Measurements from ENCODE around the gene PLIN5.
A peak's percentile ranks its signal among the peaks of the same experiment; 100 is the strongest.

The PLIN5 gene

DNA sequence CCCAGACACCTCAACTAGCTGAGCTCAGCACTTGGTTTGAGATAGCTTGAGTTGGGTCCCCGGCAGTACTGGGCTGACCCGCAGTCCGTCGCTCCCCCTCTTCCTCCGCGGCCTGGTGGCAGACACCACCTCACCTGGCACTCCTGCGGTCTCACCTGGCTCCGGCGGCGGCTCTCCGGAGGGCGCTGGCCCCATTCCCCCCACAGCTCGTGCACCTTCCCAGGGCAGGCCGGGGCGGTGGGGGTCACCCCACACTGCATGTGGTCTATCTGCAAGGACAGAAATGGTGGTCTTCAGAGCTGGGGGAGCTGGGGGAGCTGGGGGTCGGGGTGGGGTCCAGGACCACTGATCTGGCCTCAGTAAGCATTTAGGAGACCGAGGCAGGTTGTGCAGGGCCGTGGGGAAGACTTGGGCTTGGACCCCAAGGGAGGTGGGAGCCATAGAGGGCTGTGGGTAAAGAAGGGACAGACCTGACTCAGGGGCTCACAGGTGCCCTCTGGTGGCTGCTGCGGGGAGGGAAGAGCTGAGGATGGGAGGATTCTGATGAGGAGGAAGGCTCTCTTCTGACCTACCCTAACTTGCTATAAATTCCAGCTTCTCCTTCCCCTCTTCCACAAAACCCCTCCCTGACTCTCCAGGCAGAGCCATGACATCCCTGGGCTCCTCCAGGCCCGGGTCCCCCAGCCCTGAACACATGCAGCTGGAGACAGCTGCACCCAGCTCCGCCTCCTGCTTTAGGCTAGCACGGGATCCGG lies 10.0 kb downstream of the PLIN5 start:
- H3K27me3 Mint-ChIP-seq = no peaks in the 10 kb centered on the region
- H3K27ac Mint-ChIP-seq = no peak overlapping the region
- no peaks in the 10 kb centered on the region for H3K9me3 Mint-ChIP-seq
- no peaks in the 10 kb centered on the region for H3K36me3 Mint-ChIP-seq (ENCODE audit: low read depth)
- peak; percentile 81 for DNase-seq
- no peaks in the 10 kb centered on the region for H3K4me1 Mint-ChIP-seq
- ATAC-seq = peak; percentile 62
- no peak overlapping the region for H3K4me3 Mint-ChIP-seq

DNA sequence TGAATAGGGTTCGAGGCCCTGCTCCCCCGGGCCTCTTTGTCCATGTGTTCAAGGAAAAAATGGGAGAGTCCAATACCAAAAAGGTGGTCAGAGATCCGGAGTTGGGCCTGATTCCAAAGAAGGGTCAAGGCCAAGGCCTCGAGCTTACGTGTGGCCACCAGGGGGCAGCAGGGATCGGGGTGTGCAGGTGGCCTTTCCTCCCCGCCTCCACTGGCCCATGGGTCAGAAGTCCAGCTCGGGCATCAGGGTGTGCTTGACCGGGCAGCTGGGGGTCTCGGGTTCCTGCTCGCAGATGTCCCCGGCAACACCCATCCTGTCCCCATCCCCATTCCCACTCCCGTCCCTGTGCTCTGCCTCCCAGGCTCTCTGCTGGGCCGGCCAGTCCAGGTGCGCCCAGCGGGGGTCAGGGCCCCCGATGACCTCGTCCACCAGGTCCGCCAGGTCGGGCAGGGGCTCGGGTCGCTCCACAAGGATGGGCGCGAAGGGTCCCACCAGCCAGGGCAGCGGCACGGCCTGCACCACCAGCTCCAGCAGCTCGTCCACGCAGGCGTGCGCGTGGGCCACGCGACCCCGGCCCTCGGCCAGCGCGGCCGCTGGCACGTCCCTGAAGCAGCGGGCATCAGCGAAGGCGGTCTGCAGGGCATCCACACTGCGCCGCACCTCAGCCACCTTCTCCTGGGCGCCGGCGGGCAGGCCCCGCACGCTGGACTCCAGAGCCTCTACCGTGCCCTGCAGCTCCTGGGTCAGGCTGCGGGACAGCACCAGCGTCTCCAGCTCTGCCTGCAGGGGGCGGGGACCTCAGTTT lies 11.5 kb downstream of the PLIN5 start:
- DNase-seq = peak; percentile 53

DNA sequence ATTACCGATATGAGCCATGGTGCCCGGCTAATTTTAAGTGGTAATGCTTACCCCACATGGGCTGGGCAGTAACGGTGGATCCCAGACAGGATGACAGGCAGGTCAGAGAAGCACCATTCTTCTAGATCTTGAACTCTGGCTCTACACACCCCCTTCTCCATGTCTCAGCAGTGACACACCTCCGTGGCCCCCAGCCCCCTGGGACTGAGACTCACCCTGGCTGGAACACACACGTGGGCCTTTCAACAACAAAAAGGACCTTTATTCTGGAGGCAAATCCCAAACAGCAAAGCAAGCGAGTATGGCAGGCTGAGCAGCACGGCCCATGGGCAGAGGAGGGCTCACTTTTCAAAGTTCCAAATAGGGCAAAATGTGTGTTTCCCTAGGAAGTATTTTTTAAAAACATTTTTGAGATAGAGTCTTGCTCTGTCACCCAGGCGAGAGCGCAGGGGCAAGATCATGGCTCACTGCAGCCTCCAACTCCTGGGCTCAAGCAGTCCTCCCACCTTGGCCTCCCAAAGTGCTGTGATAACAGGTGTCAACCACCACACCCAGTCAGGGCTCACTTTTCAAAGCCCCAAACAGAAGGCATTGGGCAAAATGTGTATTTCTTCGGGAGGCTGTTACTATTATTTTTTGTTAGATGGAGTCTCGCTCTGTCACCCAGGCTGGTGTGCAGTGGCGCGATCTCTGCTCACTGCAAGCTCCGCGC lies 12.6 kb downstream of the PLIN5 start:
- no peak overlapping the region for H3K4me3 Mint-ChIP-seq
- no peaks in the 10 kb centered on the region for H3K9me3 Mint-ChIP-seq
- DNase-seq (no peak), ATAC-seq (no peak)
- peaks cover 4% of the 10 kb centered on the region for H3K27me3 Mint-ChIP-seq
- no peak overlapping the region for H3K27ac Mint-ChIP-seq
- H3K36me3 Mint-ChIP-seq (ENCODE audit: low read depth) = no peaks in the 10 kb centered on the region
- no peaks in the 10 kb centered on the region for H3K4me1 Mint-ChIP-seq

More for the DNA sequence above, 11.5 kb downstream of the PLIN5 start:
- peaks cover 4% of the 10 kb centered on the region for H3K27me3 Mint-ChIP-seq
- H3K36me3 Mint-ChIP-seq (ENCODE audit: low read depth) = no peaks in the 10 kb centered on the region
- ATAC-seq = no peak
- no peak overlapping the region for H3K27ac Mint-ChIP-seq
- no peak overlapping the region for H3K4me3 Mint-ChIP-seq
- no peaks in the 10 kb centered on the region for H3K9me3 Mint-ChIP-seq
- H3K4me1 Mint-ChIP-seq = no peaks in the 10 kb centered on the region

DNA sequence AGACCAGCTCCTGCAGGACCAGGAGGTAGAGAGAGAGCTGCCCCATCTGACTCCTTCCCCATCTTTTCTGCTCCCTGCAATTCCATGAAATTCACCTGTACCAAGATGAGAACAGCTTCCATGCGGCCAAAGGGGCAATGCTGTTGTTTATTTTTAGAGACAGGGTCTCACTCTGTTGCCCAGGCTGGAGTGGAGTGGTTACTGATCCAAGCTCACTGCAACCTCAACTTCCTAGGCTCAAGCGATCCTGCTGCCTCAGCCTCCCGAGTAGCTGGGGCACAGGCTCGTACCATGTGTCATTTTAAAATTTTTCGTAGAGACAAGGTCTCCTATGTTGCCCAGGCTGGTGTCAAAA lies 13.2 kb downstream of the PLIN5 start:
- Mint-ChIP-seq H3K4me3 (no peak overlapping the region), H3K9me3 (no peaks in the 10 kb centered on the region), H3K36me3 (ENCODE audit: low read depth) (no peaks in the 10 kb centered on the region), H3K4me1 (no peaks in the 10 kb centered on the region), H3K27me3 (peaks cover 4% of the 10 kb centered on the region), H3K27ac (no peak overlapping the region)
- DNase-seq (no peak), ATAC-seq (no peak)

DNA sequence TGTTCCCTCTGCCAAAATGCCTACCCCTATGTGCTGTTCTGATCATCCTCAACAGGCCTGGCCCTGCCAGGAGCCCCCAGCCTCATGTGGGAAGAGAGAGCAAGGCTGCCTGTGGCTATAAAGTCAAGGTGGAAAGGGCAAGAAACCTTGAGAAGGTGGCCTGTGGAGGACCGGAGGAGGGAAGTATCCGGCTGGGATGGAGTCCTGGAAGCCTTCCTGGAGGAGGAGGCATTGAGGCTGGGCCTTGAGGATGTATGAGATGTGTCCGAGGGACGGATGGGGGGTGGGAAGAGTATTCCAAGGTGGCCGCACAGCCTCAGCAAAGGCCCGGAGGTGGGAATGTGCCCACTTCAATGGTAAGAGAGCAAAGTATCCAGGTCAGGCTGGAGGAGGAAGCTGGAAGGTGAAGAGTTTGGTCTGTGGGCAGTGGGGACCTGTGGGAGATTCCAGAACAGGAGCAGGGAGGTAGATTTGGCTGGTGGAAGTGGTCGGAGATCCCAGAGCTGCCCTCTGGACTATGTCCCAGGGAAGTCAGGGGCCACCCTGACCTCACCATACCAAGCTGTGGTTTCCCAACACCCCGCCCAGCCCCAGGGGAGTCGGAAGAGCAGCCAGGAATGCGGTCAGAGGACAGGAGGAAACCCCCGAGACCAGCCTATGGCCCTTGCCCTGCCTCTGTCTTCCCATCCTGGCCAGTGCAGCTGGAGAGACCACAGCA lies 13.7 kb downstream of the PLIN5 start:
- no peak for ATAC-seq
- no peaks in the 10 kb centered on the region for H3K36me3 Mint-ChIP-seq (ENCODE audit: low read depth)
- no peak overlapping the region for H3K27ac Mint-ChIP-seq
- DNase-seq = no peak
- H3K4me1 Mint-ChIP-seq = no peaks in the 10 kb centered on the region
- H3K4me3 Mint-ChIP-seq = no peak overlapping the region
- peaks cover 4% of the 10 kb centered on the region for H3K27me3 Mint-ChIP-seq
- H3K9me3 Mint-ChIP-seq = no peaks in the 10 kb centered on the region

DNA sequence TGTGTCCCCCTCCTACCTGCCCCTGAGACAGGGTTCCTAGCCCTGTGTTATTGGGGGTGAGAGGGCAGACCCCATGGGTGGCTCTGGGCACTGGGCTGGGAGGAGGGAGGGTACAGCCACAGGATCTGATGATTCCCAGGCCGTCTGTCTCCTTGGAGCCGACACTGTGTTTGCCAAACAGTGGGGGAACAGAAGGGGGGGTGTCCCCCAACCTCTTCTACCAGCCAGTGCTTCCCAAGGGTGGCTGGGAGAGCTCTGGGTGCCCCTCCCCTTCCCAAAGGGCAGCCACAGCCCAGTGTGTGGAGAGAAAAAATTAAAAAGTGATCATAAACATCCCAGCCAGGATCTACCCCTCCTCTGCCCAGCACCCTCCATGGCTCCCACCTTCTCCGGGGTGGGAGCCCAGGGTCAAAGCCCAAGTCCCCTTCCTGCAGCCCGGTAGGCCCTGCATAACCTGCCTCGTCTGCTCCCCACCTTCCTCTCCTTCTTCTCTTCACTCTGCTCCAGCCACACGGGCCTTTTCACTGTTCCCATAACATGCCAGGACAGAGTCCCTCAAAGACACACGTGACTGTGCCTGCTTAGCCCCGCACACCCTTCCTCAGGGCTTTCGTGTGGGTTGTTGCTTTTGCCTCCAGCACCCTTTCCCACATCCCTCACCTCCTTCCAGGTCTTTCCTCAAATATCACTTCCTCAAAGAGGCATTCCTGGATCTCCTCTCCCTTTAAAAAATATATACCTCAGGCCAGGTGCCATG lies 15.3 kb downstream of the PLIN5 start:
- Mint-ChIP-seq H3K4me1 (no peaks in the 10 kb centered on the region), H3K27me3 (peaks cover 4% of the 10 kb centered on the region), H3K4me3 (no peak overlapping the region), H3K9me3 (no peaks in the 10 kb centered on the region), H3K27ac (no peak overlapping the region), H3K36me3 (ENCODE audit: low read depth) (no peaks in the 10 kb centered on the region)
- no peak for DNase-seq
- no peak for ATAC-seq

DNA sequence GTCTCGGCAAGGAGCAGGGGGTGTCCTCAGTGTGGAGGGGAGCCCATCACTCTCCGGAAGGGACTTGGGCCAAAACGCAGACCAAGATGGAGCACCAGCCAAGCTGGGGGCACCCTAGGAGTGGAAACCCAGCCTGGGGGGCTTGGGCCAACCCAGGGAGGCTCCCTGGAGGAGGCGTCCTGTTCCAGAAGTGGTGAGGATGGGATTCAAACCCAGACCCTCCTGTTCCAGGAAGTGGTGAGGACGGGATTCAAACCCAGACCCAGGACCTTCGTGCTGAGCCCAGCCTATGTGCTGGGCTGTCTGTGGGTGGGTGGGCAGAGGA lies 15.9 kb downstream of the PLIN5 start:
- H3K9me3 Mint-ChIP-seq = no peaks in the 10 kb centered on the region
- H3K36me3 Mint-ChIP-seq (ENCODE audit: low read depth) = no peaks in the 10 kb centered on the region
- H3K27me3 Mint-ChIP-seq = peaks cover 4% of the 10 kb centered on the region
- no peaks in the 10 kb centered on the region for H3K4me1 Mint-ChIP-seq
- no peak for DNase-seq
- no peak overlapping the region for H3K4me3 Mint-ChIP-seq
- H3K27ac Mint-ChIP-seq = no peak overlapping the region
- ATAC-seq = no peak

DNA sequence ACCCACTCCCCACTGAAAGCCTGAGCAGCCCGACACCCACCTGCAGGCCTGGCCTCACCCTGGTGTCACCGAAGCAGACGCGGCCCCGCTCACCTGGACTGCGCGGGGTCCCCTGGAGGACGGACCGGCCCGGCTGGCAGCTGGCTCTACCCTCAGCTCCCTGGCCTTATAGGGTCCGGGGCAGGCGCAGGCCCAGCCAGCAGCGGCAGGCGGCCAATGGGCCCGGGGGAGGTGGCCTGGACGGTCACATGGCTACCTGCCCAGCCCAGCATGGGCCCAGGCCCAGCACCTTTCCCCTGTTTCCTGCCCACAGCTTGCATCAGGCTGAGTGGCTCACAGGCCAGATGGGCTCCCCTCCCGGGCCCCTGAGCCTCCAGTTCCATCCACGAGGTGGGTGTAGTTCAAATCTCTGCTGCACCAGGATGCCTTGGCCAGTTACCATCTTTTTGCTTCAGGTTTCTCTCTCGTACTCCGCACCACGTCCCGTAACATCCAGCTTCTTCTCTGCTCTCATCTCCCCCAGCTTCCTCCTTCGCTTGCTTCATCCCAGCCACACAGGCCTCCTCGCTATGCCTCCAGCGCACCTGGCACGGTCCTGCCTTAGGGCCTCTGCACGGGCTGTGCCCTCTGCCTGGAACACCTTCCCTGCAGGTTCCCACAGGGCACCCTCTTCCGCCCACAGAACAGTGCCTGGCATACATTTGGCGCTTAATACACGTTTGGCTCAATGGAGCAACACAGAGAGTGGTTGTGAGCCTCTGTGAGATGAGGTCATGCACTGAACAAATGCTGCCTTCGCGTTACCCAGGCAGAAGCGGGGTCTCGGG lies 16.5 kb downstream of the PLIN5 start, which contains the start of gene PLIN4:
Gene PLIN4 (minus strand): TSS at position 142 of the 827 bp plus-strand sequence. CDS start 214 bp downstream, outside the sequence.
- no peaks in the 10 kb centered on the region for H3K4me1 Mint-ChIP-seq
- H3K27ac Mint-ChIP-seq = no peak within 1 kb of the TSS

DNA sequence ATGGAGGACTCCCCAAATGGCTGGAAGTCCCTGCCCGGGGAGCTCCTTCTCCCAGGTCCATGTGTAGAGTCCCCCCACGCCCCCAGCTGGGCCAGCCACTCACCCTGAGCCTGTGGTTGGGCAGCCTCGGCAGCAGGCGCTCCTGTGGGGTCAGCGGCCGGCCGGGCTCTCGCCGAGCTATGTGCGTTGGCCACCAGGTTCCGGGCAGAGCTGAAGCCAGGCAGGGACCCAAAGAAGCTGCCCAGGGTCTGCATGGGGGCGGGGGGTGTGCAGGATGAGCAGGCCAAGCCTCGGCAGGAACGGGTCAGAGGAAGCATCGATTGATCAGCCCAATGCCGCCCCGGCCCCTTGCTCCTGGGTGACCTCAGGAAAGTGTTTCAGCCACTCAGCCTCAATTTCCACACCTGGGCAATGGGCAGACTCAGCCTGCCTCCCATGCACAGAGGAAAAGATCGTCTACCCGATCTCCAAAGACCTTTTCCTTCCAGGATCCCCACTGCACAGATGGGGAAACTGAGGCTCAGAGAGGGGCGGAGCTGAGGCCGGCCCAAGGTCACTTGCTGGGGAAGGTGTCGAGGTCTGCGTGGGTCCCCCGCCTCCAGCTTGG lies 17.5 kb downstream of the PLIN5 start:
- no peaks in the 10 kb centered on the region for H3K9me3 Mint-ChIP-seq
- DNase-seq = no peak

More for the DNA sequence above, 16.5 kb downstream of the PLIN5 start, which contains the start of gene PLIN4:
- H3K9me3 Mint-ChIP-seq = no peaks in the 10 kb centered on the region
- no peak for ATAC-seq
- H3K36me3 Mint-ChIP-seq (ENCODE audit: low read depth) = no peaks in the 10 kb centered on the region
- no peak within 1 kb of the TSS for H3K4me3 Mint-ChIP-seq
- DNase-seq = no peak
- H3K27me3 Mint-ChIP-seq = peaks cover 4% of the 10 kb centered on the region

DNA sequence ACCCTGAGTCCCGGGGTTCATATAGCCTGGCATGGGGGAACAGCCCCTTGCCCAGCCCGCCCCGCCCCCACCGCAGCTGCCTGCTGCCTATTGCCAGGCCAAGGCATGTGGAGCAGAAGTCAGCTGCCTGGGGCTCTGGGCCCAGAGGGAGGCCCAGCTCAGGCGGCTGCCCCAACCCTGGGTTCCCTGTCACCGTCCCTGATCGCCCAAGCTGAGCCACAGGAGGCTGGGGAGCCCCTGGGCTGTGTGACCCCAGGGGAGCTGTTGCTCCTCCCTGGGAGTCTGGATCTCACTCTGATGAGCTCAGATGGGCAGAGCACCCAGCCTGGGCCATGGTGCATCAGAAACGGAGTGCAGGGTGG lies 18.1 kb downstream of the PLIN5 start:
- no peak for DNase-seq
- no peaks in the 10 kb centered on the region for H3K36me3 Mint-ChIP-seq (ENCODE audit: low read depth)
- H3K4me3 Mint-ChIP-seq = no peak overlapping the region
- H3K4me1 Mint-ChIP-seq = no peaks in the 10 kb centered on the region
- H3K9me3 Mint-ChIP-seq = no peaks in the 10 kb centered on the region
- no peak overlapping the region for H3K27ac Mint-ChIP-seq
- peaks cover 4% of the 10 kb centered on the region for H3K27me3 Mint-ChIP-seq
- no peak for ATAC-seq

More for the DNA sequence above, 17.5 kb downstream of the PLIN5 start:
- Mint-ChIP-seq H3K27me3 (peaks cover 4% of the 10 kb centered on the region), H3K4me1 (no peaks in the 10 kb centered on the region), H3K36me3 (ENCODE audit: low read depth) (no peaks in the 10 kb centered on the region), H3K27ac (no peak overlapping the region), H3K4me3 (no peak overlapping the region)
- ATAC-seq = no peak

DNA sequence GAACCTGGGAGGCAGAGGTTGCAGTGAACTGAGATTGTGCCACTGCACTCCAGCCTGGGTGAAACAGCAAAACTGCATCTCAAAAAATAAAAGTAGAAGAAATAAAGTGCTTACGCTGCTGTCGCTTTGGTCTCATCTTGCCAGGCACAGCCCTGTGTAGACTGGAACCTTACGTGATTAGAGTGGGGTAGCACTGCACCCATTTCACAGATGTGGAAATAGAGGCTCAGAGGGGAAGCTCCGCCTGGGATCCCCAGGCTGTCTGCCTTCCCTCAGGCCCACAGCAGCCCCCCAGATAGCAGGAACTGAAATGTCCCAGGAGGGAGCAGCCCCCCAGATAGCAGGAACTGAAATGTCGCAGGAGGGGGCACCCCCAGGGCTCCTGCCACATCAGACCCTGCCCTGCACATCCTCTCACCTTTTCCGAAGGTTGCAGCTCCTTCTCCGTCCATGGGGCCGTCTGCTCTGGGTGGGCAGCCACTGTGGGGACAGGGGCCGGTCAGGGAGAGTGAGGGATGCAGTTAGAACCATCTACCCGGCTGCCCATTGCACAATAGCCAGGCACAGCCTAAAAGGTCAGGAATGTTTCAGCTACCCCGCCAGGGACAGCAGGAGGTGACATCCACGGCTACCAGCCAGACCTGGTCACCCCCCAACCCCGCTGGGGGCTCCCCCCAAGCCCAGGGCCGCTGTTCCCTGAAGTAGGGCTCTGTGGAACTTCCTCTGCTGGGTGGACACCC lies 18.7 kb downstream of the PLIN5 start:
- no peak for ATAC-seq
- H3K27me3 Mint-ChIP-seq = peaks cover 4% of the 10 kb centered on the region
- no peak overlapping the region for H3K27ac Mint-ChIP-seq
- H3K4me1 Mint-ChIP-seq = no peaks in the 10 kb centered on the region
- no peaks in the 10 kb centered on the region for H3K9me3 Mint-ChIP-seq
- no peak for DNase-seq
- no peaks in the 10 kb centered on the region for H3K36me3 Mint-ChIP-seq (ENCODE audit: low read depth)
- no peak overlapping the region for H3K4me3 Mint-ChIP-seq

DNA sequence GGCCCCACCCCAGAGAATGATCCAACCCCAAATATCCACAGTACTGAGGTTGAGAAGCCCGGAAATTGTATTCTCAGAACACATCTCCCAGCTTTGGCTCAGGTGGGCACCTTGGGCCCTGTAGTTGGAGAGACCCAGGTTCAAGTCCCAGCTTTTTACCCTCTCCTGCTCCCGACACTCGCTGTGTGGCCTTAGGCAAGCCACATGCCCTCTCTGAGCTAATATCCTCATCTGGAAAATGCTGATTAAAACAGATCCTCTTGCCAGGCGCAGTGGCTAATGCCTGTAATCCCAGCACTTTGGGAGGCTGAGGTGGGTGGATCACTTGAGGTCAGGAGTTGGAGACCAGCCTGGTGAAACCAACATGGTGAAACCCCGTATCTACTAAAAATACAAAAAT lies 19.3 kb downstream of the PLIN5 start:
- Mint-ChIP-seq H3K4me3 (no peak overlapping the region), H3K9me3 (no peaks in the 10 kb centered on the region), H3K36me3 (ENCODE audit: low read depth) (no peaks in the 10 kb centered on the region), H3K27ac (no peak overlapping the region), H3K4me1 (no peaks in the 10 kb centered on the region), H3K27me3 (peaks cover 4% of the 10 kb centered on the region)
- DNase-seq (no peak), ATAC-seq (no peak)

Measured in activated naive CD8-positive, alpha-beta T cell treated with anti-CD3 and anti-CD28 coated beads, Interleukin-2, amount 50 U/mL, for 24 hours (primary cell).